ENCODE measurements around the gene MYO3B. TPM values are rescaled to one million over a fixed set of nuclear protein-coding genes. Genes with fewer than 3 reads are reported as not detected.

Gene MYO3B
- total RNA-seq, 2 donors from 2014 or later, result 0.26 to 0.79 TPM

GRCh38 chr2:170681311-170681710 lies 503.4 kb downstream of the MYO3B start:
- Mint-ChIP-seq H3K27ac (no peak overlapping the region), H3K27me3 (peaks cover 5% of the 10 kb centered on the region), H3K36me3 (ENCODE audit: low read depth) (no peaks in the 10 kb centered on the region), H3K9me3 (no peaks in the 10 kb centered on the region), H3K4me3 (no peak overlapping the region), H3K4me1 (no peaks in the 10 kb centered on the region)
- ATAC-seq (replicated peaks), result no peak

DNA sequence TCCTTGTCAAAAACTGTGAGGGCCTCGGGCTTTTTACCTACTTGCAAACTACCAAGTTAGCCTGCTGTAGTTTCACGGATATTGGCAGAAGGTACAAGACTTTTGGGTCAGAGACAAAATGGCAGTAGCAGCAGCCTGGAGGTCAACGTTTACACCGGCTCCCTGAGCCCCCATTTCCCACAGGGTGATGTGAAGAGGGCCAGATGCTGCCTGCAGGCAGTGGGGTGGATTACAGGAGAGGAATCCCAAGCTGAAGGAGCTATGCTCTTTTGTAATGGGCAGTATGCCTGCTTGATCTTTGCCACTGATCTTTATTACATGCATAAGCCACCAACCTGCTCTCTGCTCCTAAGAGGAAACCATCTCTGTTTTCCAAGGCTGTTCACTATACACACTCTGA lies 507.6 kb downstream of the MYO3B start:
- Mint-ChIP-seq H3K4me1 (no peaks in the 10 kb centered on the region), H3K4me3 (no peak overlapping the region), H3K27me3 (peaks cover 8% of the 10 kb centered on the region), H3K9me3 (no peaks in the 10 kb centered on the region), H3K27ac (no peak overlapping the region), H3K36me3 (ENCODE audit: low read depth) (no peaks in the 10 kb centered on the region)
- ATAC-seq (replicated peaks), result no peak

- H3K27ac Mint-ChIP-seq, result no peak overlapping the region
- no peaks in the 10 kb centered on the region for H3K9me3 Mint-ChIP-seq
- no peaks in the 10 kb centered on the region for H3K4me1 Mint-ChIP-seq
- H3K4me3 Mint-ChIP-seq, result no peak overlapping the region
- H3K27me3 Mint-ChIP-seq, result peaks cover 8% of the 10 kb centered on the region
- ATAC-seq (replicated peaks), result no peak
- H3K36me3 Mint-ChIP-seq (ENCODE audit: low read depth), result no peaks in the 10 kb centered on the region
These were observed 511.5 kb downstream of the MYO3B start for GRCh38 chr2:170689481-170689880.

- H3K27me3 Mint-ChIP-seq, result peaks cover 8% of the 10 kb centered on the region
- no peak overlapping the region for H3K27ac Mint-ChIP-seq
- no peak overlapping the region for H3K4me3 Mint-ChIP-seq
- H3K36me3 Mint-ChIP-seq (ENCODE audit: low read depth), result no peaks in the 10 kb centered on the region
- H3K9me3 Mint-ChIP-seq, result no peaks in the 10 kb centered on the region
- H3K4me1 Mint-ChIP-seq, result no peaks in the 10 kb centered on the region
- no peak for ATAC-seq (replicated peaks)
These were observed 512.7 kb downstream of the MYO3B start for GRCh38 chr2:170690640-170691039.

GRCh38 chr2:170694316-170694715 lies 516.4 kb downstream of the MYO3B start:
- Mint-ChIP-seq H3K27me3 (peaks cover 14% of the 10 kb centered on the region), H3K27ac (no peak overlapping the region), H3K4me1 (no peaks in the 10 kb centered on the region), H3K4me3 (no peak overlapping the region), H3K36me3 (ENCODE audit: low read depth) (no peaks in the 10 kb centered on the region), H3K9me3 (no peaks in the 10 kb centered on the region)
- no peak for ATAC-seq (replicated peaks)

GRCh38 chr2:170695521-170696410 lies 517.8 kb downstream of the MYO3B start:
- H3K36me3 Mint-ChIP-seq (ENCODE audit: low read depth), result no peaks in the 10 kb centered on the region
- H3K9me3 Mint-ChIP-seq, result no peaks in the 10 kb centered on the region
- H3K4me1 Mint-ChIP-seq, result no peaks in the 10 kb centered on the region
- no peak for ATAC-seq (replicated peaks)
- H3K4me3 Mint-ChIP-seq, result no peak overlapping the region
- H3K27me3 Mint-ChIP-seq, result peaks cover 20% of the 10 kb centered on the region
- no peak overlapping the region for H3K27ac Mint-ChIP-seq

GRCh38 chr2:170696948-170697347 lies 519.0 kb downstream of the MYO3B start:
- Mint-ChIP-seq H3K27ac (no peak overlapping the region), H3K4me3 (no peak overlapping the region), H3K36me3 (ENCODE audit: low read depth) (no peaks in the 10 kb centered on the region), H3K9me3 (no peaks in the 10 kb centered on the region), H3K4me1 (no peaks in the 10 kb centered on the region), H3K27me3 (peaks cover 25% of the 10 kb centered on the region)
- no peak for ATAC-seq (replicated peaks)

GRCh38 chr2:170701011-170701410 lies 523.1 kb downstream of the MYO3B start:
- H3K36me3 Mint-ChIP-seq (ENCODE audit: low read depth), result no peaks in the 10 kb centered on the region
- no peaks in the 10 kb centered on the region for H3K9me3 Mint-ChIP-seq
- peaks cover 35% of the 10 kb centered on the region for H3K27me3 Mint-ChIP-seq
- no peak overlapping the region for H3K27ac Mint-ChIP-seq
- H3K4me3 Mint-ChIP-seq, result no peak overlapping the region
- H3K4me1 Mint-ChIP-seq, result no peaks in the 10 kb centered on the region
- ATAC-seq (replicated peaks), result no peak

DNA sequence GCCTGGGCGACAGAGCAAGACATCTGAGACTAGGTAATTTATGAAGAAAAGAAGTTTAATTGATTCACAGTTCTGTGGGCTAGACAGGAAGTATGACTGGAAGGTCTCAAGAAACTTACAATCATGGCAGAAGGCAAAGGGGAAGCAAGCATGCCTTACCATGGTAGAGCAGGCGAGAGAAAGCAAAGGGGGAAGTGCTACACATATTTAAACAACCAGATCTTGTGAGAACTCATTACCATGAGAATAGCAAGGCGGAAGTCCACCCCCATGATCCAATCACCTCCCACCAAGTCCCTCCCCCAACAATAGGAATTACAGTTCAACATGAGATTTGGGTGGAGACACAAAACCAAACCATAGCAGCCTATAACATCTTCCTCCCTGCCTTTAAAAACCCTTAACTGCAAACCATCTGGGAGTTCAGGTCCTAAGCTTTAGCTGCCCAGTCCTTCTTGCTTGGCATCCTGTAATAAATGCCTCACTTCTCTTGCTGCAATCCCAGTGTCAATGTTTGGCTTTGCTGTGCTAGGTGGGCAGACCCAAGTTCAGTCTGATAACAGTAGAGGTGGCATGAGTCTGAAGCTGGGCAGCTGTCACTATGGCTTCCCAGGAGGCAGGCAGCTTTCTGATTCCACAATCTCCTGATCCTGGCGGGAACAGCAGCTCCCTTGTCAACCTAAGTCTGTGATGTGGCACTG lies 526.0 kb downstream of the MYO3B start:
- no peak overlapping the region for H3K27ac Mint-ChIP-seq
- peaks cover 38% of the 10 kb centered on the region for H3K27me3 Mint-ChIP-seq
- no peaks in the 10 kb centered on the region for H3K4me1 Mint-ChIP-seq
- H3K4me3 Mint-ChIP-seq, result no peak overlapping the region
- H3K36me3 Mint-ChIP-seq (ENCODE audit: low read depth), result no peaks in the 10 kb centered on the region
- no peak for ATAC-seq (replicated peaks)
- no peaks in the 10 kb centered on the region for H3K9me3 Mint-ChIP-seq
